B cell (primary cell): ENCODE results near the gene LGI2. TPM values are rescaled to one million over a fixed set of nuclear protein-coding genes. Genes with fewer than 3 reads are reported as not detected.

Source experiments
- ATAC-seq: fragments of 200-7000 bp; cut with Tn5 transposase; one replicate; pipeline ENCODE4 v1.10.0; 2021; ENCODE audit warnings: low read depth, mild to moderate bottlenecking, moderate number of reproducible peaks, moderate library complexity
- CTCF ChIA-PET: fragments of 350-600 bp; sonication (Branson Sonifier 250); formaldehyde crosslinking; loops from one replicate; lab custom pipeline; 2021; ENCODE audit warnings: antibody characterized with exemption, inconsistent platforms; lab: Charles Lee
- POLR2A ChIA-PET: fragments of 350-600 bp; sonication (Branson Sonifier 250); formaldehyde crosslinking; loops from one replicate; lab custom pipeline; 2021; ENCODE audit warnings: antibody characterized with exemption; lab: Charles Lee
- DNase-seq: peaks from one replicate; pipeline ENCODE4 v3.0.0; 2013
- H2AFZ ChIP-seq: 2 replicates; pipeline ENCODE4 v1.6.1; 2012; ENCODE audit warnings: mild to moderate bottlenecking, low read depth, low read length; ENCODE audit not compliant: insufficient read depth, poor library complexity, severe bottlenecking
- H3K27ac ChIP-seq, 2 donors: 1 replicate in 1 of 2; 2 replicates in 1 of 2; pipeline ENCODE4 v1.5.1; 2012 to 2013; ENCODE audit warnings: low read length in 2 of 2, mild to moderate bottlenecking in 2 of 2, moderate library complexity in 1 of 2
- H3K27me3 ChIP-seq, 4 experiments: fragments of 200-600 bp in 1 of 4; sonication (generic) in 1 of 4; replicated peaks in 1 of 4; 1 replicate in 2 of 4; 2 replicates in 2 of 4; pipeline versions ENCODE4 v1.6.1 to v1.7.0; 2013 to 2016; ENCODE audit warnings: low read length in 3 of 4, mild to moderate bottlenecking in 2 of 4, mixed read lengths in 1 of 4, moderate library complexity in 1 of 4; ENCODE audit not compliant: insufficient read depth in 4 of 4, control insufficient read depth in 3 of 4; ENCODE audit errors: control extremely low read depth in 1 of 4
- H3K36me3 ChIP-seq, 2 experiments: replicated peaks in 1 of 2; 1 replicate in 1 of 2; 2 replicates in 1 of 2; pipeline versions ENCODE4 v1.6.1 to v1.7.1; 2013; ENCODE audit warnings: low read length in 1 of 2; ENCODE audit not compliant: insufficient read depth in 2 of 2, control insufficient read depth in 1 of 2; ENCODE audit errors: control extremely low read depth in 1 of 2, extremely low read depth in 1 of 2
- H3K4me1 ChIP-seq, 2 donors: fragments of 200-600 bp in 1 of 2; sonication (generic) in 1 of 2; 1 replicate in 1 of 2; 2 replicates in 1 of 2; pipeline versions ENCODE4 v1.5.1 to v1.6.1; 2013 to 2017; ENCODE audit warnings: low read length in 2 of 2; ENCODE audit not compliant: control insufficient read depth in 2 of 2, insufficient read depth in 2 of 2
- H3K4me2 ChIP-seq: replicated peaks from 2 replicates; pipeline ENCODE3; 2012; ENCODE audit warnings: mild to moderate bottlenecking, low read depth, low read length; ENCODE audit not compliant: poor library complexity, severe bottlenecking
- H3K4me3 ChIP-seq, 5 experiments: fragments of 200-600 bp in 1 of 5; sonication (generic) in 1 of 5; 1 replicate in 3 of 5; 2 replicates in 2 of 5; pipeline versions ENCODE4 v1.5.1 to v1.7.0; 2011 to 2016; ENCODE audit warnings: low read length in 4 of 5, mild to moderate bottlenecking in 4 of 5, low read depth in 2 of 5, control low read depth in 1 of 5, moderate library complexity in 1 of 5; ENCODE audit not compliant: insufficient read depth in 1 of 5; ENCODE audit errors: control extremely low read depth in 1 of 5, extremely low read depth in 1 of 5
- H3K79me2 ChIP-seq: fragments of 200-600 bp; sonication (generic); one replicate; pipeline ENCODE4 v1.6.0; 2016; ENCODE audit warnings: low read length; ENCODE audit not compliant: control insufficient read depth, insufficient read depth
- H3K9ac ChIP-seq: fragments of 200-600 bp; sonication (generic); 2 replicates; pipeline ENCODE4 v1.6.1; 2017; ENCODE audit warnings: mild to moderate bottlenecking, low read length, moderate library complexity
- H3K9me3 ChIP-seq, 3 donors: one replicate each; pipeline versions ENCODE4 v1.6.1 to v1.7.1; 2013; ENCODE audit warnings: low read length in 2 of 3; ENCODE audit not compliant: control insufficient read depth in 2 of 3, insufficient read depth in 1 of 3; ENCODE audit errors: control extremely low read depth in 1 of 3
- H4K20me1 ChIP-seq: 2 replicates; pipeline ENCODE4 v1.6.0; 2012; ENCODE audit warnings: mild to moderate bottlenecking, low read length; ENCODE audit not compliant: insufficient read depth, control insufficient read depth, poor library complexity, severe bottlenecking
- H3K27ac Mint-ChIP-seq: one replicate; pipeline ENCODE4 v1.8.0; 2021; ENCODE audit warnings: mixed read lengths
- H3K27me3 Mint-ChIP-seq: one replicate; pipeline ENCODE4 v1.8.0; 2021; ENCODE audit warnings: mixed read lengths
- H3K4me1 Mint-ChIP-seq: one replicate; pipeline ENCODE4 v1.8.0; 2021; ENCODE audit warnings: mixed read lengths
- H3K4me3 Mint-ChIP-seq: one replicate; pipeline ENCODE4 v1.8.0; 2021; ENCODE audit warnings: mixed read lengths
- H3K9me3 Mint-ChIP-seq: one replicate; pipeline ENCODE4 v1.8.0; 2022; ENCODE audit warnings: mixed read lengths; ENCODE audit not compliant: insufficient read depth
- CTCF ChIP-seq: fragments of 200-600 bp; IDR thresholded peaks from one replicate; pipeline ENCODE4 v1.8.0; 2022; ENCODE audit warnings: antibody characterized with exemption, mild to moderate bottlenecking
- EZH2 ChIP-seq: IDR thresholded peaks from 2 replicates; pipeline ENCODE4 v1.6.1; 2012; ENCODE audit warnings: borderline replicate concordance, low read depth, mild to moderate bottlenecking, moderate library complexity, low read length; ENCODE audit not compliant: insufficient read depth, poor library complexity, severe bottlenecking
- WGBS: methylation state at CpG from one replicate; pipeline ENCODE4 v1.1.5; 2013; ENCODE audit warnings: missing lambda C conversion rate; ENCODE audit not compliant: insufficient coverage; 5-methylcytosine and 5-hydroxymethylcytosine counted together
- intact Hi-C: fragments of 100-400 bp; cut with micrococcal nuclease; formaldehyde crosslinking; loops from one replicate; pipeline ENCODE4 v1.10.0; 2022
- polyA plus RNA-seq: library from polyadenylated mRNA; depleted of rRNA; stranded (reverse); fragments of >200 nt; gene quantifications from 2 replicates; pipeline ENCODE4 v1.2.3, GENCODE V29; 2012
- total RNA-seq, 2 donors: library from RNA; stranded (reverse); fragments of 120-200 nt in 1 of 2; gene quantifications; 1 replicate in 1 of 2; 2 replicates in 1 of 2; pipeline versions ENCODE4 v1.2.3 to v1.2.4, GENCODE V29; 2013 to 2022

LGI2 gene
- total and polyA plus RNA-seq, 2 donors (not counting 1 experiment from before 2014, with no cell fraction given), result not detected

GRCh38 chr4:25063116-25063515, 32.4 kb upstream of the LGI2 start:
- H3K4me3 Mint-ChIP-seq, result no peak overlapping the region
- Histone ChIP-seq H3K4me1 (no peaks in the 10 kb centered on the region), H3K4me2 (no peak overlapping the region), H3K4me3 (no peak overlapping the region), H4K20me1 (no peaks in the 10 kb centered on the region), H3K27me3 (no peaks in the 10 kb centered on the region), H2AFZ (no peak overlapping the region), H3K27ac (no peak overlapping the region), H3K79me2 (no peaks in the 10 kb centered on the region), H3K9ac (no peak overlapping the region), H3K9me3 (no peaks in the 10 kb centered on the region), H3K36me3 (no peaks in the 10 kb centered on the region)
- no peaks in the 10 kb centered on the region for H3K4me1 Mint-ChIP-seq
- WGBS, result 82% methylated on average over 2 of the region's 3 CpGs
- CTCF ChIA-PET, result no interaction called here
- H3K27me3 Mint-ChIP-seq, result peaks cover 10% of the 10 kb centered on the region
- intact Hi-C loops, result no loop called here
- no peak for ATAC-seq
- no peaks in the 10 kb centered on the region for H3K9me3 Mint-ChIP-seq
- no peak for DNase-seq
- POLR2A ChIA-PET, result no interaction called here
- no peak for TF ChIP-seq CTCF
- TF ChIP-seq EZH2, result no peak
- no peak overlapping the region for H3K27ac Mint-ChIP-seq

- no peaks in the 10 kb centered on the region for H4K20me1 ChIP-seq
- intact Hi-C loops, result no loop called here
- H3K27me3 Mint-ChIP-seq, result peaks cover 17% of the 10 kb centered on the region
- CTCF ChIA-PET, result interaction anchor here (0.6 kb wide), 1 partner anchor 196 kb away, joined by 3 read pairs; no protein-coding TSS in a partner anchor
- WGBS, result no CpG with 5 or more reads among the region's 1 CpG
- no peaks in the 10 kb centered on the region for H3K36me3 ChIP-seq
- H3K27me3 ChIP-seq, result no peaks in the 10 kb centered on the region
- H3K27ac Mint-ChIP-seq, result no peak overlapping the region
- no peak overlapping the region for H3K4me3 ChIP-seq
- no peak overlapping the region for H3K4me2 ChIP-seq
- no peak overlapping the region for H3K27ac ChIP-seq
- H3K9me3 ChIP-seq, result no peaks in the 10 kb centered on the region
- no peaks in the 10 kb centered on the region for H3K4me1 ChIP-seq
- no peak overlapping the region for H3K4me3 Mint-ChIP-seq
- DNase-seq (no peak), ATAC-seq (no peak)
- H3K79me2 ChIP-seq, result no peaks in the 10 kb centered on the region
- H3K9me3 Mint-ChIP-seq, result no peaks in the 10 kb centered on the region
- H3K4me1 Mint-ChIP-seq, result no peaks in the 10 kb centered on the region
- POLR2A ChIA-PET, result no interaction called here
- no peak overlapping the region for H2AFZ ChIP-seq
- H3K9ac ChIP-seq, result no peak overlapping the region
- no peak for TF ChIP-seq CTCF
- no peak for TF ChIP-seq EZH2
Measured at GRCh38 chr4:25062098-25062497, 31.4 kb upstream of the LGI2 start.
